K562 (cell line): ENCODE data around the gene ZNF426. TPM values are rescaled to one million over a fixed set of nuclear protein-coding genes. Genes with fewer than 3 reads are reported as not detected.

ENCODE experiments used
- ATAC-seq: fragments of 200-7000 bp; cut with Tn5 transposase; 3 replicates; pipeline ENCODE4 v1.9.1; 2020; ENCODE audit warnings: moderate library complexity
- BruUV-seq: library from RNA; stranded (reverse); fragments of 400-500 nt; replicated peaks from 2 replicates; lab custom pipeline; 2021; lab: Mats Ljungman, UMichigan
- CTCF ChIA-PET: fragments of 300-600 bp; formaldehyde crosslinking; extraction: SDS; loops from one replicate; lab custom pipeline; 2021; ENCODE audit warnings: low intra/inter-chr PET ratio; lab: Yijun Ruan, JAX
- POLR2A ChIA-PET: fragments of 300-600, 350-650 bp; sonication (Branson Sonifier 250); formaldehyde crosslinking; extraction: SDS; loops from one replicate; lab custom pipeline; 2021; ENCODE audit warnings: antibody characterized with exemption, inconsistent platforms; lab: Yijun Ruan, JAX
- DNase-seq, 4 experiments: peaks; one replicate each; pipeline versions ENCODE4 v3.0.0 to v3.0.0-alpha.2; 2011 to 2018; ENCODE audit warnings: low spot score in 3 of 4, mixed read lengths in 3 of 4; ENCODE audit errors: extremely low read depth in 1 of 4
- FAIRE-seq: peaks from 2 replicates; lab custom pipeline; 2011; peaks lifted over from hg19 to GRCh38; lab: Jason Lieb, UNC
- H2AFZ ChIP-seq: 2 replicates; pipeline ENCODE4 v1.6.0; 2011; ENCODE audit warnings: low read depth, low read length, control low read depth, inconsistent platforms
- H3K27ac ChIP-seq: fragments of 200-600 bp; 3 replicates; pipeline ENCODE4 v1.8.0; 2011; ENCODE audit warnings: low read depth, mild to moderate bottlenecking, control low read depth, inconsistent platforms, low read length, moderate library complexity, mixed read lengths; ENCODE audit errors: extremely low read depth
- H3K27me3 ChIP-seq, 2 experiments: fragments of 300-600 bp in 1 of 2; 2 replicates in 1 of 2; 3 replicates in 1 of 2; pipeline versions ENCODE4 v1.6.0 to v1.8.0; 2011; ENCODE audit warnings: inconsistent platforms in 2 of 2, low read length in 2 of 2, mild to moderate bottlenecking in 1 of 2, mixed read lengths in 1 of 2, moderate library complexity in 1 of 2; ENCODE audit not compliant: control insufficient read depth in 2 of 2, insufficient read depth in 2 of 2
- H3K36me3 ChIP-seq: fragments of 300-600 bp; 3 replicates; pipeline ENCODE4 v1.8.0; 2011; ENCODE audit warnings: mild to moderate bottlenecking, low read length, inconsistent platforms; ENCODE audit not compliant: control insufficient read depth, insufficient read depth
- H3K4me1 ChIP-seq, 2 experiments: fragments of 200-600 bp in 1 of 2; replicated peaks in 1 of 2; 2 replicates in 1 of 2; 3 replicates in 1 of 2; pipeline versions ENCODE4 v1.5.1 to v1.8.0; 2011; ENCODE audit warnings: inconsistent platforms in 2 of 2, low read length in 2 of 2, mild to moderate bottlenecking in 1 of 2, mixed read lengths in 1 of 2, moderate library complexity in 1 of 2; ENCODE audit not compliant: control insufficient read depth in 2 of 2, insufficient read depth in 2 of 2
- H3K4me2 ChIP-seq: 2 replicates; pipeline ENCODE4 v1.6.1; 2011; ENCODE audit warnings: low read length, control low read depth, inconsistent platforms, mixed read lengths; ENCODE audit not compliant: insufficient read depth
- H3K4me3 ChIP-seq: fragments of 200-600 bp; sonication (generic), shearing (Covaris generic); 2 replicates; pipeline ENCODE4 v1.5.1; 2016; ENCODE audit warnings: control low read depth, inconsistent platforms
- H3K79me2 ChIP-seq: fragments of 200-600 bp; 3 replicates; pipeline ENCODE4 v1.8.0; 2011; ENCODE audit warnings: low read length, inconsistent platforms; ENCODE audit not compliant: control insufficient read depth, insufficient read depth
- H3K9ac ChIP-seq, 2 experiments: 2 replicates each; pipeline versions ENCODE4 v1.6.0 to v1.6.1; 2011; ENCODE audit warnings: low read depth in 2 of 2, low read length in 2 of 2, control low read depth in 1 of 2, inconsistent platforms in 1 of 2, mild to moderate bottlenecking in 1 of 2, mixed read lengths in 1 of 2; ENCODE audit not compliant: insufficient read depth in 1 of 2
- H3K9me1 ChIP-seq: one replicate; pipeline ENCODE4 v1.6.0; 2011; ENCODE audit warnings: inconsistent platforms, mild to moderate bottlenecking, low read length, moderate library complexity; ENCODE audit not compliant: control insufficient read depth, insufficient read depth
- H3K9me3 ChIP-seq: replicated peaks from 2 replicates; pipeline ENCODE4 v1.5.1; 2011; ENCODE audit warnings: low read depth, low read length, inconsistent platforms; ENCODE audit not compliant: control insufficient read depth, insufficient read depth
- H4K20me1 ChIP-seq: replicated peaks from 2 replicates; pipeline ENCODE4 v1.6.1; 2011; ENCODE audit warnings: low read length, inconsistent platforms, mixed read lengths; ENCODE audit not compliant: control insufficient read depth, insufficient read depth
- ESRRA ChIP-seq: fragments of 450-650 bp; IDR thresholded peaks from 2 replicates; pipeline ENCODE4 v1.6.1; 2014; ENCODE audit warnings: low read depth, mild to moderate bottlenecking, moderate library complexity, borderline replicate concordance
- MED1 ChIP-seq: sonication (generic); formaldehyde crosslinking; IDR thresholded peaks from 2 replicates; pipeline ENCODE4 v1.8.1; 2023; ENCODE audit warnings: missing genetic modification reagents, borderline replicate concordance
- NFIX ChIP-seq: fragments of 250-450 bp; sonication (Bioruptor Pico); IDR thresholded peaks from 2 replicates; pipeline ENCODE4 v1.4.0; 2020; ENCODE audit warnings: low read depth, mild to moderate bottlenecking, moderate library complexity
- ZFX ChIP-seq: sonication (generic); formaldehyde crosslinking; IDR thresholded peaks from 2 replicates; pipeline ENCODE4 v1.8.0; 2022; ENCODE audit warnings: mild to moderate bottlenecking, missing genetic modification reagents, moderate library complexity
- ZNF75A ChIP-seq: fragments of 450-650 bp; formaldehyde crosslinking; IDR thresholded peaks from 2 replicates; pipeline ENCODE4 v1.4.0; 2020; ENCODE audit warnings: mild to moderate bottlenecking
- WGBS: fragments of 100-300 bp; shearing (Covaris generic); methylation state at CpG from one replicate; pipeline ENCODE4 v1.1.6; 2016; ENCODE audit warnings: low coverage, mixed read lengths; ENCODE audit not compliant: insufficient coverage; ENCODE audit errors: missing lambda C conversion rate; 5-methylcytosine and 5-hydroxymethylcytosine counted together
- in situ Hi-C: fragments of 300-500 bp; cut with MboI; formaldehyde crosslinking; loops from 4 replicates; pipeline ENCODE4 v1.15.0; 2018; ENCODE audit warnings: inconsistent platforms, mixed read lengths
- intact Hi-C: fragments of 100-400 bp; cut with micrococcal nuclease; formaldehyde crosslinking; loops from 2 replicates; pipeline ENCODE4 v1.14.2; 2022
- polyA plus RNA-seq, 8 experiments: library from polyadenylated mRNA; depleted of rRNA in 4 of 8; stranded (reverse) in 5 of 8; unstranded in 3 of 8; fragments of >200 nt; fragmentation: Nextera tagmentation in 2 of 8; fragmentation: Illumina TruSeq in 1 of 8; extraction: Ambion mirVana in 2 of 8; extraction: Trizol in 1 of 8; gene quantifications; 2 replicates each; pipeline versions ENCODE4 v1.2.1 to v1.2.3, GENCODE V29; 2011 to 2014; ENCODE audit warnings: inconsistent platforms in 1 of 8, missing spikeins in 1 of 8
- total RNA-seq, 7 experiments: library from RNA; depleted of rRNA in 6 of 7; stranded (reverse); fragments of >200 nt in 6 of 7; fragmentation: Illumina TruSeq in 2 of 7; extraction: Trizol in 2 of 7; gene quantifications; 2 replicates each; pipeline versions ENCODE4 v1.2.1 to v1.2.3, GENCODE V29; 2011 to 2021; ENCODE audit warnings: low replicate concordance in 1 of 7
- TF ChIP-seq, protein P1 (sequence below): sonication (generic); formaldehyde crosslinking; IDR thresholded peaks from 2 replicates; pipeline ENCODE4 v1.8.1; 2022; ENCODE audit warnings: missing genetic modification reagents
- TF ChIP-seq, protein P2 (sequence below): fragments of 250-450 bp; sonication (Bioruptor Pico); IDR thresholded peaks from 2 replicates; pipeline ENCODE4 v1.6.1; 2021; ENCODE audit warnings: mild to moderate bottlenecking

The ZNF426 gene
- total and polyA plus RNA-seq, 9 of the 15 experiments (the other 6 are each of a cell fraction or from before 2014, with no cell fraction given) = 3.2 to 14.3 (median 6.9) TPM

GRCh38 chr19:9570255-9570654 lies 31.8 kb upstream of the ZNF426 start:
- no peaks in the 10 kb centered on the region for H4K20me1 ChIP-seq
- peaks cover 72% of the 10 kb centered on the region for H3K9me3 ChIP-seq
- CTCF ChIA-PET = interaction anchor here (0.7 kb wide), 1 partner anchor 344 kb away, joined by 6 read pairs; no protein-coding TSS in a partner anchor
- H2AFZ ChIP-seq = no peak overlapping the region
- no peak overlapping the region for H3K4me2 ChIP-seq
- TF ChIP-seq, protein P1, sequence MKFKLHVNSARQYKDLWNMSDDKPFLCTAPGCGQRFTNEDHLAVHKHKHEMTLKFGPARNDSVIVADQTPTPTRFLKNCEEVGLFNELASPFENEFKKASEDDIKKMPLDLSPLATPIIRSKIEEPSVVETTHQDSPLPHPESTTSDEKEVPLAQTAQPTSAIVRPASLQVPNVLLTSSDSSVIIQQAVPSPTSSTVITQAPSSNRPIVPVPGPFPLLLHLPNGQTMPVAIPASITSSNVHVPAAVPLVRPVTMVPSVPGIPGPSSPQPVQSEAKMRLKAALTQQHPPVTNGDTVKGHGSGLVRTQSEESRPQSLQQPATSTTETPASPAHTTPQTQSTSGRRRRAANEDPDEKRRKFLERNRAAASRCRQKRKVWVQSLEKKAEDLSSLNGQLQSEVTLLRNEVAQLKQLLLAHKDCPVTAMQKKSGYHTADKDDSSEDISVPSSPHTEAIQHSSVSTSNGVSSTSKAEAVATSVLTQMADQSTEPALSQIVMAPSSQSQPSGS (CRISPR knock-in tag) = no peak
- no peak for TF ChIP-seq ZFX (CRISPR knock-in tag)
- TF ChIP-seq, protein P2, sequence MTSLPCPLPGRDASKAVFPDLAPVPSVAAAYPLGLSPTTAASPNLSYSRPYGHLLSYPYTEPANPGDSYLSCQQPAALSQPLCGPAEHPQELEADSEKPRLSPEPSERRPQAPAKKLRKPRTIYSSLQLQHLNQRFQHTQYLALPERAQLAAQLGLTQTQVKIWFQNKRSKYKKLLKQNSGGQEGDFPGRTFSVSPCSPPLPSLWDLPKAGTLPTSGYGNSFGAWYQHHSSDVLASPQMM (CRISPR knock-in tag) = no peak
- TF ChIP-seq ZNF75A (CRISPR knock-in tag) = no peak
- no peak for TF ChIP-seq NFIX (CRISPR knock-in tag)
- no peak for TF ChIP-seq MED1 (CRISPR knock-in tag)
- TF ChIP-seq ESRRA = no peak
- H3K9ac ChIP-seq = no peak overlapping the region
- ATAC-seq (no peak), FAIRE-seq (no peak), DNase-seq (no peak)
- BruUV-seq = no TSS peak
- H3K9me1 ChIP-seq = no peaks in the 10 kb centered on the region
- 91% methylated on average over 4 of the region's 6 CpGs for WGBS
- intact Hi-C loops = no loop called here
- H3K4me3 ChIP-seq = no peak overlapping the region
- in situ Hi-C loops = no loop called here
- H3K36me3 ChIP-seq = peaks cover 90% of the 10 kb centered on the region
- H3K4me1 ChIP-seq = no peaks in the 10 kb centered on the region
- no peaks in the 10 kb centered on the region for H3K27me3 ChIP-seq
- H3K79me2 ChIP-seq = peaks cover 94% of the 10 kb centered on the region
- POLR2A ChIA-PET = interaction anchor here (0.6 kb wide), 1 partner anchor 28 kb away, joined by 3 read pairs; no protein-coding TSS in a partner anchor
- no peak overlapping the region for H3K27ac ChIP-seq
